Stomach (tissue), 9 donors: Measurements from ENCODE around the gene CTNNA1. TPM values are rescaled to one million over a fixed set of nuclear protein-coding genes. Genes with fewer than 3 reads are reported as not detected.

Experiments used
- DNase-seq, 2 donors: peaks; one replicate each; pipeline versions ENCODE4 v3.0.0 to v3.0.0-alpha.2; 2013 to 2019
- H3K27ac ChIP-seq, 5 donors: fragments of 200-600 bp in 4 of 5; sonication (generic) in 4 of 5; one replicate each; pipeline ENCODE4 v1.5.1; 2013 to 2019; ENCODE audit warnings: mild to moderate bottlenecking in 1 of 5, moderate library complexity in 1 of 5
- H3K27me3 ChIP-seq, 3 donors: fragments of 200-600 bp; sonication (generic); one replicate each; pipeline ENCODE4 v1.5.1; 2017 to 2019; ENCODE audit warnings: mixed run types in 1 of 3
- H3K36me3 ChIP-seq, 4 donors: fragments of 200-600 bp; sonication (generic); 1 replicate in 3 of 4; 2 replicates in 1 of 4; pipeline ENCODE4 v1.5.1; 2016 to 2019
- H3K4me1 ChIP-seq, 4 donors: fragments of 200-600 bp; sonication (generic); one replicate each; pipeline ENCODE4 v1.5.1; 2016 to 2019
- H3K4me3 ChIP-seq, 4 donors: fragments of 200-600 bp; sonication (generic) in 3 of 4; one replicate each; pipeline ENCODE4 v1.5.1; 2016 to 2019; ENCODE audit warnings: mild to moderate bottlenecking in 1 of 4
- H3K9me3 ChIP-seq, 4 donors: fragments of 200-600 bp; sonication (generic); one replicate each; pipeline ENCODE4 v1.5.1; 2016 to 2019
- CTCF ChIP-seq, 7 experiments: fragments of 450-650 bp in 4 of 7; fragments of 200-600 bp in 3 of 7; sonication (generic) in 3 of 7; IDR thresholded peaks; one replicate each; pipeline ENCODE4 v1.5.1; 2016 to 2019; ENCODE audit warnings: antibody characterized with exemption in 7 of 7, control low read depth in 2 of 7, mild to moderate bottlenecking in 1 of 7
- EP300 ChIP-seq: sonication (generic); formaldehyde crosslinking; IDR thresholded peaks from one replicate; pipeline ENCODE4 v1.6.1; 2017; ENCODE audit warnings: antibody characterized with exemption
- POLR2A ChIP-seq, 4 donors: fragments of 450-650 bp; IDR thresholded peaks; one replicate each; pipeline ENCODE4 v1.6.1; 2016; ENCODE audit warnings: antibody characterized with exemption in 4 of 4, control low read depth in 2 of 4, mild to moderate bottlenecking in 1 of 4, moderate library complexity in 1 of 4
- POLR2AphosphoS5 ChIP-seq, 3 donors: sonication (generic); formaldehyde crosslinking; IDR thresholded peaks; one replicate each; pipeline ENCODE4 v1.6.1; 2016; ENCODE audit warnings: antibody characterized with exemption in 3 of 3
- WGBS, 5 donors: extraction: QIAGEN DNeasy Blood & Tissue Kit in 3 of 5; methylation state at CpG; one replicate each; pipeline versions ENCODE4 v1.1.5 to v1.1.7; 2013 to 2018; 5-methylcytosine and 5-hydroxymethylcytosine counted together
- intact Hi-C: fragments of 100-400 bp; cut with DNase I; formaldehyde crosslinking; loops from one replicate; pipeline ENCODE4 v1.15.1; 2023; ENCODE audit warnings: low total_unique reads
- polyA plus RNA-seq, 3 donors: library from polyadenylated mRNA; stranded (reverse); fragments of 200-250 nt; gene quantifications; one replicate each; pipeline ENCODE4 v1.2.3, GENCODE V29; 2013
- total RNA-seq, 5 donors: library from RNA; depleted of rRNA; stranded (reverse); fragments of >200 nt; gene quantifications; one replicate each; pipeline versions ENCODE4 v1.1.0 to v1.2.3, GENCODE V29; 2014 to 2016
- donor health status: healthy with polysubstance abuse.
- donor health status: Bipolar disorder and iron deficiency.
- donor health status: healthy.

CTNNA1 gene
- total and polyA plus RNA-seq, 8 donors: 88.7 to 531 (median 214) TPM

DNA sequence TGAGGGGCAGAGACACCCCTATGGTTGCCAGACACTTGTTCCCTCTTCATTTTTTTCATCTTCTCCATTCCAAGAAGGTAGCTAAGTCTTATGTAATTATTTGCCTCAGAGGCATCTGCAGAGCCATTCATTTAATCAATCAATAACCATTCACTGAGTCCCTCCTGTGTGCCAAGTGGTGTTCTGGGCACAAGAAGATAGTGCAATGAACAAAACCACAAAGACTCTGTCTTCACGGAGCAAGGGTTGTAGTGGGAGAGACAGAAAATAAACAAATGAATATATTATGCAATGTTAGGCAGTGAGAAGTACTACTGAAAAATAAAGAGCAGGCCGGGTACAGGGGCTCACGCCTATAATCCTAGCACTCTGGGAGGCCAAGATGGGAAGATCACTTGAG lies 41.4 kb upstream of the CTNNA1 start:
- WGBS, 5 donors: 66 to 74% (median 70%) methylated on average over 3 of the region's 3 CpGs
- intact Hi-C loops: no loop called here

DNA sequence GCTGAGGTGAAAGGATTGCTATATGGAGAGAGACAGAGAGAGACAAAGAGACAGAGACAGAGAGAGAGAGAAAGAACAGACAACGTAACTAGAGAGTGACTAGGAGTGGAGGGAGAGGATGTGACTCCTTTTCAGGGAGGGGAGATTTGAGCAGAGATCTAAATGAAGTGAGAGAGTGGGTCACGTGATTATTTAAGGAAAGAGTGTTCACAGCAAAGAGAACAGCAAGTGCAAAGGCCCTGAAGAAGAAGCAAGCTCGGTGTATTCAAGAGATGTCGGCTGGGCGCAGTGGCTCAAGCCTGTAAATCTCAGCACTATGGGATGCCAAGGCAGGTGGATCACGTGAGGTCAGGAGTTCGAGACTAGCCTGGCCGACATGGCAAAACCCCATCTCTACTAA lies 40.9 kb upstream of the CTNNA1 start:
- no peaks in the 10 kb centered on the region for H3K4me1 ChIP-seq
- no peaks in the 10 kb centered on the region for H3K9me3 ChIP-seq
- TF ChIP-seq EP300: no peak
- TF ChIP-seq POLR2A (IDR thresholded peaks at IDR 0.05): no peak
- no peak for TF ChIP-seq POLR2AphosphoS5 (IDR thresholded peaks at IDR 0.05)
- no peak for TF ChIP-seq CTCF (IDR thresholded peaks at IDR 0.05)
- no peak for DNase-seq
- no peaks in the 10 kb centered on the region for H3K36me3 ChIP-seq
- no peaks in the 10 kb centered on the region for H3K27me3 ChIP-seq
- intact Hi-C loops: no loop called here
- H3K4me3 ChIP-seq: no peak overlapping the region
- H3K27ac ChIP-seq: no peak overlapping the region
- 86 to 97% (median 92%) methylated on average over 8 of the region's 8 CpGs for WGBS, 5 donors

More for the DNA sequence above, 41.4 kb upstream of the CTNNA1 start:
- TF ChIP-seq EP300 (no peak), POLR2AphosphoS5 (IDR thresholded peaks at IDR 0.05) (no peak), POLR2A (IDR thresholded peaks at IDR 0.05) (no peak), CTCF (IDR thresholded peaks at IDR 0.05) (no peak)
- Histone ChIP-seq H3K4me1 (no peaks in the 10 kb centered on the region), H3K9me3 (no peaks in the 10 kb centered on the region), H3K27ac (no peak overlapping the region), H3K27me3 (no peaks in the 10 kb centered on the region), H3K36me3 (no peaks in the 10 kb centered on the region), H3K4me3 (no peak overlapping the region)
- no peak for DNase-seq

GRCh38 chr5:138712791-138713190 lies 40.4 kb upstream of the CTNNA1 start:
- 87 to 91% (median 90%) methylated on average over 5 of the region's 5 CpGs for WGBS, 5 donors
- H3K4me1 ChIP-seq: no peaks in the 10 kb centered on the region
- intact Hi-C loops: no loop called here

DNA sequence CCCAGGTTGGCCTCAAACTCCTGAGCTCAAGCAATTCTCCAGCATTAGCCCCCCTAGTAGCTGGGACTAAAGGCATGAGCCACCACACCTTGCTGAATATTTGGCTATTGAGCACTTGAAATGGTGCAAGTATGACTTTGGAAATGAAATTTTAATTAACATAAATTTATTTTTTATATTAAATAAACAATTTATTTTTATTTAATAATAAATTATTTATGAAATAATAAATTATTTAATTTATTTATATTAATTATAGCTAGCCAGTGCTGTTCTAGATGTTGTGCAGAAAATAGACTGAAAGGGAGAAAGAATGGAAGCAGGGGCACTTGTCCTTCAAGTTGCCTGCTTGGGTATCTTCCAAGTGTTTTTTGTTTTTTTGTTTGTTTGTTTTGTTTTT lies 40.0 kb upstream of the CTNNA1 start:
- H3K36me3 ChIP-seq: no peaks in the 10 kb centered on the region
- no peaks in the 10 kb centered on the region for H3K4me1 ChIP-seq
- H3K27ac ChIP-seq: no peak overlapping the region
- H3K27me3 ChIP-seq: no peaks in the 10 kb centered on the region
- TF ChIP-seq CTCF (IDR thresholded peaks at IDR 0.05): no peak
- TF ChIP-seq POLR2A (IDR thresholded peaks at IDR 0.05): no peak
- TF ChIP-seq EP300: no peak
- no peak for TF ChIP-seq POLR2AphosphoS5 (IDR thresholded peaks at IDR 0.05)
- H3K9me3 ChIP-seq: no peaks in the 10 kb centered on the region
- no peak for DNase-seq
- intact Hi-C loops: no loop called here
- H3K4me3 ChIP-seq: no peak overlapping the region

More at GRCh38 chr5:138712791-138713190, 40.4 kb upstream of the CTNNA1 start:
- no peaks in the 10 kb centered on the region for H3K36me3 ChIP-seq
- H3K4me3 ChIP-seq: no peak overlapping the region
- H3K27ac ChIP-seq: no peak overlapping the region
- no peaks in the 10 kb centered on the region for H3K9me3 ChIP-seq
- H3K27me3 ChIP-seq: no peaks in the 10 kb centered on the region
- no peak for DNase-seq
- TF ChIP-seq EP300 (no peak), POLR2A (IDR thresholded peaks at IDR 0.05) (no peak), CTCF (IDR thresholded peaks at IDR 0.05) (no peak), POLR2AphosphoS5 (IDR thresholded peaks at IDR 0.05) (no peak)
